Cardiac muscle cell (in vitro differentiated cells and primary cell): ENCODE data around the gene SDR39U1. TPM values are rescaled to one million over a fixed set of nuclear protein-coding genes. Genes with fewer than 3 reads are reported as not detected.
A peak's percentile ranks its signal among the peaks of the same experiment; 100 is the strongest.

Experiments
- DNase-seq, 2 donors: peaks; one replicate each; pipeline versions ENCODE4 v3.0.0 to v3.0.0-alpha.2; 2010 to 2017; ENCODE audit warnings: low read depth in 1 of 2, low spot score in 1 of 2
- H3K27ac ChIP-seq: fragments of 200-600 bp; sonication (generic); 2 replicates; pipeline ENCODE4 v1.5.1; 2016
- H3K27me3 ChIP-seq: fragments of 200-600 bp; sonication (generic); 2 replicates; pipeline ENCODE4 v1.6.0; 2016; ENCODE audit warnings: control low read depth
- H3K36me3 ChIP-seq: fragments of 200-600 bp; sonication (generic); 2 replicates; pipeline ENCODE4 v1.5.1; 2016; ENCODE audit warnings: control low read depth
- H3K4me1 ChIP-seq: fragments of 200-600 bp; sonication (generic); 2 replicates; pipeline ENCODE4 v1.8.1; 2017; ENCODE audit warnings: low read depth, mild to moderate bottlenecking, mixed run types
- H3K4me3 ChIP-seq: fragments of 200-600 bp; sonication (generic); 2 replicates; pipeline ENCODE4 v1.5.1; 2016; ENCODE audit warnings: mild to moderate bottlenecking
- H3K9me3 ChIP-seq: fragments of 200-600 bp; sonication (generic); 2 replicates; pipeline ENCODE4 v1.5.1; 2017; ENCODE audit warnings: low read depth, mild to moderate bottlenecking, control low read depth
- CTCF ChIP-seq: IDR thresholded peaks from 2 replicates; pipeline ENCODE4 v1.5.1; 2012; ENCODE audit warnings: low read depth, mild to moderate bottlenecking, low read length
- polyA plus RNA-seq: library from polyadenylated mRNA; unstranded; fragments of >200 nt; fragmentation: Nextera tagmentation; extraction: Ambion mirVana; gene quantifications from 2 replicates; pipeline ENCODE4 v1.2.1, GENCODE V29; 2016
- total RNA-seq: library from RNA; depleted of rRNA; stranded (reverse); fragments of >200 nt; gene quantifications from 2 replicates; pipeline ENCODE4 v1.2.3, GENCODE V29; 2016

Gene SDR39U1
- total and polyA plus RNA-seq, 2 experiments from 2014 or later = 60.4 to 163 TPM

- Histone ChIP-seq H3K27ac (no peak overlapping the region), H3K36me3 (no peaks in the 10 kb centered on the region), H3K4me1 (peaks cover 12% of the 10 kb centered on the region), H3K4me3 (no peak overlapping the region), H3K27me3 (no peaks in the 10 kb centered on the region), H3K9me3 (no peaks in the 10 kb centered on the region)
- DNase-seq = no peak
- TF ChIP-seq CTCF = no peak
These were observed 36.2 kb downstream of the SDR39U1 start for GRCh38 chr14:24406416-24406815.

- peaks cover 18% of the 10 kb centered on the region for H3K4me1 ChIP-seq
- no peak overlapping the region for H3K4me3 ChIP-seq
- DNase-seq = no peak
- no peaks in the 10 kb centered on the region for H3K9me3 ChIP-seq
- H3K36me3 ChIP-seq = no peaks in the 10 kb centered on the region
- H3K27me3 ChIP-seq = no peaks in the 10 kb centered on the region
- TF ChIP-seq CTCF = no peak
- no peak overlapping the region for H3K27ac ChIP-seq
These were observed 37.8 kb downstream of the SDR39U1 start for GRCh38 chr14:24404814-24405213.

GRCh38 chr14:24403294-24403998 lies 39.1 kb downstream of the SDR39U1 start:
- no peak overlapping the region for H3K4me3 ChIP-seq
- no peak overlapping the region for H3K27ac ChIP-seq
- no peaks in the 10 kb centered on the region for H3K27me3 ChIP-seq
- DNase-seq = peak in 1 of 2 donors; percentile 47
- no peaks in the 10 kb centered on the region for H3K36me3 ChIP-seq
- peaks cover 23% of the 10 kb centered on the region for H3K4me1 ChIP-seq
- H3K9me3 ChIP-seq = no peaks in the 10 kb centered on the region
- no peak for TF ChIP-seq CTCF

- H3K36me3 ChIP-seq = no peaks in the 10 kb centered on the region
- H3K9me3 ChIP-seq = no peaks in the 10 kb centered on the region
- no peak overlapping the region for H3K4me3 ChIP-seq
- H3K27ac ChIP-seq = no peak overlapping the region
- no peak for DNase-seq
- peaks cover 31% of the 10 kb centered on the region for H3K4me1 ChIP-seq
- H3K27me3 ChIP-seq = no peaks in the 10 kb centered on the region
- TF ChIP-seq CTCF = no peak
These were observed 40.5 kb downstream of the SDR39U1 start for GRCh38 chr14:24401810-24402702.

GRCh38 chr14:24399999-24400718 lies 42.4 kb downstream of the SDR39U1 start:
- Histone ChIP-seq H3K27me3 (no peaks in the 10 kb centered on the region), H3K36me3 (no peaks in the 10 kb centered on the region), H3K4me3 (peak overlapping the region; percentile 61), H3K4me1 (peaks cover 31% of the 10 kb centered on the region), H3K27ac (no peak overlapping the region), H3K9me3 (no peaks in the 10 kb centered on the region)
- no peak for DNase-seq
- no peak for TF ChIP-seq CTCF
